Eye (tissue), 1 donor: ENCODE results near the gene ACOXL.
"Not testable (repeated sequence)": the region's sequence is repeated elsewhere in the genome, so short reads cannot be mapped to it uniquely, and the experiment has no call there.

ENCODE experiments used
- DNase-seq: peaks from one replicate; pipeline ENCODE4 v3.0.0-alpha.2; 2015

ACOXL gene

DNA sequence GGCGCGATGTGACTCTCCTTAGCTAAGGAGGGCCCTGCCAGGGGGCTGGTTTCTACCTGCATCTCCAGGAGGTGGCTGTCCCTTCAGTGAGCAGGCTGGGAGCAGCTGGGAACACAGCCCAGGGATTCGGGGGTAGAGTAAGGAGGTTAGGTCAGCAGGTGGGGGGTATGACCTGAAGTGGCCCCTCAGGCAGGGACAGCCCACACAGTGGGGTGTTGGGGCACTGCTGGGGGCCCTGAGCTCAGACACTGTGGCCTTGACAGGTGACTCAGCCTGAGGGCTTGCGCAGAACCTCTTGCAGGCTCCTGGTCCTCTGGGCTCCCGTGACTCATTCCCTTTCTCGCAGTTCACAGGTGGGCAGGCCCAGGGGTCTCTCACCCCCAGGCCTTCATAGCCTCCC is 202.6 kb downstream of the ACOXL start:
- DNase-seq = no peak

- DNase-seq = peak; percentile 44
These were observed 208.1 kb downstream of the ACOXL start for GRCh38 chr2:110940376-110940910.

- no peak for DNase-seq
These were observed 208.9 kb downstream of the ACOXL start for GRCh38 chr2:110941226-110941625.

DNA sequence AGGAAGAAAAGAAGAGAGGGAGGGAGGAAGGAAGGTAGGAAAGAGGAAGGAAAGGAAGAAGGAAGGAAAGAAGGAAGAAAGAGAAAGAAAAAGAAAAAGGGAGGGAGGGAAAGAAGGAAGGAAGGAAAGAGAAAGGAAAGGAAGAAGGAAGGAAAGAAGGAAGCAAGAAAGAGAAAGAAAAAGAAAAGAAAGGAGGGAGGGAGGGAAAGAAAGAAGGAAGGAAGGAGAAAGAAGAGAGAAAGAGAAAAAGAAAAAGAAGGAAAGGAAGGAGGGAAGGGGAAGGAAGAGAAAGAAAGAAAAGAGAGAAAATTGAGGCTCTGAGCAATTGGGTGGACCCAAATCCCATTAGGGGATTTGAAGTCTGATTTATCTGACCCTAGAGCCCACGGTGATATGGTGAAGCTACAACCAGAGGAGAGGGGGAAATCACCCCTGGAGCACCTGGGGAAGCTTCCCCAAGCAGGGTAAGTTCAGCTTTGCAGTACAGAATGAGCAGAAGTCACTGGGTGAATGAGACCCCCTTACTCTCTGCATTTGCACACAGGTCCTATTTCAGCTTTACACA is 210.8 kb downstream of the ACOXL start:
- DNase-seq = no peak

DNA sequence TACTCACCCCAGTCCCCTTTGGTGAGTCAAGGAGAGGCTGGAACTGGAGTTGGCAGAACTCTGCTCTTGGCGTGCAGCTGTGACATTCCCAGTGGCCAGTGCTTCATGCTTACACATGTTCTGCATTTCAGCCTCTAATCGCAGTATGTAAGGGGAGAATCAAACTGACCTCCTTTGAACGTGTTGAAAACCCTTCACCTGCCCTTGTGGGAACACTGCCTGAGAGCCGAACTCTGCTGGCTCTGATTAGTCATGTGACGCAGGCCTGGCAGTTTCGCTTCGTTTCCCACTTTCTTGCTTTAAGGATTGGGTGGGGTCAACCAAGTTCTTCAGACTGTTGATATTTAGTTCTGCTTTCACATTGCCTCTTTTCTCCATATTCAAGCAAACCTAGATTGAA is 214.5 kb downstream of the ACOXL start:
- peak; percentile 12 for DNase-seq

DNA sequence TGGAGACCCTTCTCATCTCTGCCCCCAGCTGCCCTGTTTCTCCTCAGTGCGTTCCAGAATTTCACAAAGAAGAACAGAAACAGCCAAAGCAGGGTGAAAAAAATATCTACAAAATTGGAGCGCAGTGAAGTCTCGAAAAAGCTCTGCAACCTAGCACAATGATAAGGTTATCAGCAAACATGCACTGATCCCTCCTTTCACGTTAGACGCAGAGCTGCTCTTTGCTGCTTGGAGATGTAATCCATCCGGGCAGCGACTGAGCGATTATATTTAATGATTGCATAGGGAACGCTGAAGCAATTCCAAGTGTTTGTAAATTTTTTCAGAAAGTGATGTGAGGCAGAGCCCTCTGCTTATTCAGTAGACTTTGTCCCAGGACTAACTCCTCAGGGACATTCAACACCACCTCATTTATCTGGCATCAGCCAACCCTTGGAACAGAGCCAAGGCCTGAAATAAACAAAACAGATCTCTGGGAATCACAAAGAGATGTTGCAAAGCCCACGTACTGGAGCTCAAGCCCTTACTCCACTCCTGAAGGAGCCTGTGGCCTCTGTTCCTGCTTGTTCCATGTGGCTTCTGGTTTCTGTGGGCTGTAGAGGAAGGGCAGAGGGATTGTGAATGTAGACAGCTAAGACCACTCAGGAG is 215.8 kb downstream of the ACOXL start:
- peak; percentile 54 for DNase-seq

DNA sequence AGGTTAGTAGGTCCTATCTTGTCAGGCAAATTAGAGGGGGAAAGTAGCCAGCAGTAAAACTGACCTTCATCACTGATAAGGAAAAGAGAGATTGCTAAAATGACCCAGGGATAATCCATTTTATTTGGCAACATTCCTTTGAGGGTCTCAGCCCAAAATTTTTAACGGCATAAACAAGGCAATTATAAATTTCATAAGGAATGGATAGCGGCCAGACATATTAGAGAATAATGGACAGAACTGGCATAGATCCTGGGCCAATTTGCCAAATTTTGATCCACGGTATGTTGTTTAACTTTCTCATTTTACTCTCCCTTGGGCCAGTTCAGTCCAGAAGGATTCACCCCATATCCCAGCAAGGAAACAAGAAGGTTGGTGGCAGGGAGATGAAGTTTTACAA is 217.9 kb downstream of the ACOXL start:
- DNase-seq = no peak

- no peak for DNase-seq
These were observed 222.7 kb downstream of the ACOXL start for GRCh38 chr2:110955045-110955444.

GRCh38 chr2:110955556-110955955 is 223.2 kb downstream of the ACOXL start:
- no peak for DNase-seq

DNA sequence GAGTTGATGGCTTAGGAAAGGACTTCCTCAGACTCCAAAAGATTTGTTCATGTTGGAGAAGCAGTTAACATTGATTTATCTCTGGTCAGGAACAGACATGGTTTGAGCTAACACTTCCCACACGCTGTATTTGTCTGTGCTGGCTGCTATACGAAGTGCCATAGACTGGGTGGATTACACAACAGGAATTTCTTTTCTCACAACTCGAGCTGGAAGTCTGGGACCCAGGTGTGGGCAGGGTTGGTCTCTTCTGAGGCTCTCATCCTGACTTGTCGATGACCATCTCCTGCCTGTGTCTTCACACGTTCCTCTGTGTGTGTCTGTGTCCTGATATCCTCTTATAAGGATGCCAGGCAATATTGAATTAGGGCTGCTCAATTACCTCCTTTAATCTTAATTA is 224.9 kb downstream of the ACOXL start:
- DNase-seq = no peak

DNA sequence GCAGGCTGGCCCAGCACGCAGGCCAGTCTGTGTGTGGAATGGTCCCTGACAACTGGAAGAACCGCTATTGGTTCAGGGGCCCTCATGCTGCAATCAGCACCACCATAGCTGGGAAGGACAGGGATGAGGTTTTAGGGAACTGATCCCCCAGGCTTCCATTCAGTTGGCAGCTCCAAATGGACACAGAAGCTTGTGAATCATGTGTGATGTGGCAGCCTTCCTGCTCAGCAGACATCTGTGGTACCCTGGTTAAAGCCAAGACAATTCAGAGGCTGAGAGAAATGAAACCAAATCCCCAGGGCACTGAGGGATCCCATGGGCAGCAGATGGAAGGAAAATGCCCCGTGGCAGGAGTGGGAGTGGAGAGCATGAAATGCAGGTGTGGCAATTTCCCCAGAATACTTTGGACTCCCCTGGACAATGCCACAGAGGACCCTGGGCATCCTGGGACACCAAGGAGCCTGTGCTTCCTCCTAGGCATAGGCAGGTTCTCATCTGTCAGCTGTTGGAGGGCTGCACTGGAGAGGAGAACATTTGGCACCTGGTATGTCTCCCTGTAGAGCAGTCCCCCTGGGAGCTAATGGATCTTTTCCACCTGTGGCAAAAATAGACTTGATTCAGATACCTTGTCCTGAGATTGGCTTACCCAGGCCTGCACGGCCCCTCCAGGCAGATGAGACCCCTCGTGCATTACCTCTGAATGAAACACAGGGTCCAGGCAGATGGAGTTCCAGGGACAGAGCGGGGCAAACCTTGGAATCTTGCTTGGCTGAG is 226.2 kb downstream of the ACOXL start:
- no peak for DNase-seq

DNA sequence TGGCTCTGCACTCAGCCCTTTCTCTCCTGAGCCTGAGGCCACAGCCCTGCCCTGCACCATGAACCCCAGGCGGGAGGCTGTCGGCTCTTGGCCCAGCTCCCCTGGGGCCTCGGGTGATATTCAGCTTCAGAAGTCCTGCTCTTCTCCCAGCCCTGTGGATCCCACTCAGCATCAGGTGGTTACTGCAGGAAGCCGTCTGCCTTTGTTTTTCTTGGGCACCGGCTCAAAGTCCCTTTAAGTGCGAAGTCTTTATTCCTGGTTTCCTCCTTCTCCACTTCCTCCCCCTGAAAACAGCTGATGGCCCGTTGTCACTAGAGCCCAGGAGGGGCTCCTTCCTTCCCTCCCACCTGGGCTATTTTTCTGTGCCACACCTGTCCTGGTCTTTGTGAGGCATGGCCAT is 226.8 kb downstream of the ACOXL start:
- no peak for DNase-seq

GRCh38 chr2:110960281-110960680 is 227.9 kb downstream of the ACOXL start:
- no peak for DNase-seq

- DNase-seq = no peak
These were observed 228.6 kb downstream of the ACOXL start for GRCh38 chr2:110960954-110961353.

DNA sequence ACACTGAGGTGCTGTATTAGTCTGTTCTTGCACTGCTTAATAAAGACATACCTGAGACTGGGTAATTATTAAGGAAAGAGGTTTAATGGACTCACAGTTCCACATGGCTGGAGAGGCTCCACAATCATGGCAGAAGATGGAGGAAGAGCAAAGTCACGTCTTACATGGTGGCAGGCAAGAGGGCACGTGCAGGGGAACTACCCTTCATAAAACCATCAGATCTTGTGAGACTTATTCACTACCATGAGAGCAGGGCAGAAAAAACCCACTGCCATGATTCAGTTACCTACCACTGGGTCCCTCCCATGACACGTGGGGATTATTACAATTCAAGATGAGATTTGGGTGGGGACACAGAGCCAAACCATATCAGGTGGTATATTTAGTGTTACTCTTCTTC is 229.3 kb downstream of the ACOXL start:
- not testable (repeated sequence) for DNase-seq

- no peak for DNase-seq
These were observed 237.3 kb downstream of the ACOXL start for GRCh38 chr2:110969696-110970095.

GRCh38 chr2:110970201-110970600 is 237.8 kb downstream of the ACOXL start:
- no peak for DNase-seq

DNA sequence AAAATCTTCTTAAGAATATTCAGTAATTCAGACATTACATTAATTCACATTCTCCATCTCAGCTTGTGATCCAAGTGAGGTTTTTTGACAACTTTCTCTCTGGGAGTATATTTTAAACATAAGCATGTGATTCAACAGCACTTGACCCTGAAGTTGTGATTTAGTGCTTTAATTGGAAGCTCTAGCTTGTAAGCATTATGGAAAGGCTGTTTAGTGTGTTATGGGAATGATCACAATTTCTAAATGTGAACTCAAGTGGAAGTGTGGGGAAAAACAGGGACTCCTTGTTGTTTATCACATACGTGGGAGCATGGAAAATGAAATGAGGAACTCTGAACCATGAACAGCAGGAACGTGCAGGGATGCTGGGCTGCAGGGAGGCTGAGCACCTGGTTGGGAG is 239.4 kb downstream of the ACOXL start:
- DNase-seq = no peak

GRCh38 chr2:110973262-110973661 is 240.9 kb downstream of the ACOXL start:
- DNase-seq = no peak

DNA sequence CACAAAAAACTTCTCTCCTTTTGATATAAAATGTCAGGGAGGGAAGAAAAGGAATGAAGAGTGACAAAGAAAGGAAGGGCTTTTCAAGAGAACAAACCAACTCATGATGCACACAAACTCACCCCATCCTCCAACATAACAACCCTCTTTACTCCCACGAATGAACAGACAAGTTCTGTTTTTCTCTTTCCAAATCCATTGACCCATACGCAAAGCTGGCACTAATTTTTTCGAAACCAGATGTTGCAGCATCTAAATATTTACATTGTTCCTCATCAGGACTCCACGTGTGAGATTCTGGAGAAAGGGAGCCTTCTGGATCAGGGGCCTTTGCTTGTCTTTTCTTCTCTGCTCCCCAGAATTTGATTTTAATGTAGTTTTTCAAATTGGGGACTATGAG is 245.0 kb downstream of the ACOXL start:
- DNase-seq = peak; percentile 38

DNA sequence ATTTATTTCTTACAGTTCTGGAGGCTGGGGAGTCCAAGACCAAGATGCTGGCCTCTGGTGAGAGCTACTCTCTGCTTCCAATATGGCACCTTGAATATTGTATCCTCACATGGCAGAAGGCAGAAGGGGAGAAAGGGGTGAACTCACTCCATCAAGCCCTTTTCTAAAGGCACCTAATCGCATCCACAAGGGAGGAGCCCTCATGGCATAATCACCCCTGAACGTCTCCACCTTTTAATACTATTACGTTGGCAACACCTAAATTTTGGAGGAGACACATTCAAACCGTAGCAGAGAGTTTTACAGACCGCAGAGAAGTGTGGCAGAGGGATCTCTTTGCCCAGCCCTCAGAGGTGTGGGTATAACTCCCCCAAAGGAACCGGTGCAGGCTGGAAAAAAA is 245.8 kb downstream of the ACOXL start:
- DNase-seq = no peak

GRCh38 chr2:110978756-110979470 is 246.5 kb downstream of the ACOXL start:
- DNase-seq = no peak
